Small intestine (tissue), 7 donors: ENCODE measurements around the gene KRT86. TPM values are rescaled to one million over a fixed set of nuclear protein-coding genes. Genes with fewer than 3 reads are reported as not detected.
"Not testable (repeated sequence)": the region's sequence is repeated elsewhere in the genome, so short reads cannot be mapped to it uniquely, and the experiment has no call there.

Source experiments
- DNase-seq, 2 donors: peaks; one replicate each; pipeline versions ENCODE4 v3.0.0 to v3.0.0-alpha.2; 2013
- FAIRE-seq: peaks from 2 replicates; lab custom pipeline; 2012; peaks lifted over from hg19 to GRCh38; lab: Jason Lieb, UNC
- H3K27ac ChIP-seq, 3 donors: one replicate each; pipeline ENCODE4 v1.5.1; 2013; ENCODE audit warnings: low read length in 2 of 3, mild to moderate bottlenecking in 2 of 3, control low read depth in 1 of 3, inconsistent platforms in 1 of 3, low read depth in 1 of 3, moderate library complexity in 1 of 3
- H3K27me3 ChIP-seq, 3 donors: one replicate each; pipeline ENCODE4 v1.6.1; 2013; ENCODE audit warnings: low read length in 3 of 3, inconsistent platforms in 1 of 3; ENCODE audit not compliant: control insufficient read depth in 3 of 3, insufficient read depth in 3 of 3
- H3K36me3 ChIP-seq, 3 donors: one replicate each; pipeline ENCODE4 v1.6.1; 2013; ENCODE audit warnings: low read length in 3 of 3, inconsistent platforms in 1 of 3, low read depth in 1 of 3, mild to moderate bottlenecking in 1 of 3, moderate library complexity in 1 of 3; ENCODE audit not compliant: control insufficient read depth in 3 of 3, insufficient read depth in 2 of 3
- H3K4me1 ChIP-seq, 3 donors: one replicate each; pipeline ENCODE4 v1.6.1; 2013; ENCODE audit warnings: low read length in 2 of 3, inconsistent platforms in 1 of 3, low read depth in 1 of 3, mild to moderate bottlenecking in 1 of 3, moderate library complexity in 1 of 3; ENCODE audit not compliant: control insufficient read depth in 3 of 3, insufficient read depth in 2 of 3
- H3K4me3 ChIP-seq, 3 donors: one replicate each; pipeline ENCODE4 v1.5.1; 2013; ENCODE audit warnings: low read length in 3 of 3, control low read depth in 1 of 3, inconsistent platforms in 1 of 3, low read depth in 1 of 3, mild to moderate bottlenecking in 1 of 3, moderate library complexity in 1 of 3
- H3K9me3 ChIP-seq, 2 donors: one replicate each; pipeline ENCODE4 v1.6.1; 2013; ENCODE audit warnings: low read depth in 1 of 2, low read length in 1 of 2; ENCODE audit not compliant: control insufficient read depth in 2 of 2, insufficient read depth in 1 of 2
- WGBS, 3 donors: extraction: QIAGEN DNeasy Blood & Tissue Kit; methylation state at CpG; one replicate each; pipeline ENCODE4 v1.1.7; 2013; 5-methylcytosine and 5-hydroxymethylcytosine counted together
- polyA plus RNA-seq, 4 donors: library from polyadenylated mRNA; stranded (reverse) in 3 of 4; unstranded in 1 of 4; fragments of 200-250 nt in 3 of 4; fragments of 120-200 nt in 1 of 4; gene quantifications; one replicate each; pipeline versions ENCODE4 v1.2.1 to v1.2.3, GENCODE V29; 2013
- donor health status: healthy with polysubstance abuse.
- donor health status: control.
- donor health status: control.
- donor health status: Bipolar disorder and iron deficiency.
- donor health status: healthy.

KRT86 gene
- polyA plus RNA-seq, 4 donors, result 0.01 to 0.84 (median 0.54) TPM; not detected in 1

GRCh38 chr12:52235001-52235764 lies 39.3 kb upstream of the KRT86 start:
- Histone ChIP-seq H3K9me3 (no peaks in the 10 kb centered on the region), H3K36me3 (no peaks in the 10 kb centered on the region), H3K27me3 (peaks cover 0 to 22% (median 5%) of the 10 kb centered on the region in 3 donors), H3K4me3 (no peak overlapping the region), H3K4me1 (peaks cover 0 to 30% (median 0%) of the 10 kb centered on the region in 3 donors), H3K27ac (peak overlapping the region in 2 of 3 donors; percentile 54 to 58)
- 89 to 92% (median 91%) methylated on average over 15 of the region's 15 CpGs for WGBS, 3 donors
- DNase-seq, result no peak
- FAIRE-seq, result no peak

GRCh38 chr12:52235822-52236361 lies 38.6 kb upstream of the KRT86 start:
- WGBS, 3 donors, result 15 to 51% (median 38%) methylated on average over 4 of the region's 4 CpGs
- DNase-seq (peak; percentile 81 to 84), FAIRE-seq (no peak)

GRCh38 chr12:52236386-52237050 lies 37.9 kb upstream of the KRT86 start:
- no peaks in the 10 kb centered on the region for H3K36me3 ChIP-seq
- H3K27ac ChIP-seq, result peak overlapping the region in 2 of 3 donors; percentile 21 to 39
- peaks cover 0 to 30% (median 0%) of the 10 kb centered on the region in 3 donors for H3K4me1 ChIP-seq
- H3K27me3 ChIP-seq, result peaks cover 0 to 22% (median 5%) of the 10 kb centered on the region in 3 donors
- no peak overlapping the region for H3K4me3 ChIP-seq
- 43 to 68% (median 60%) methylated on average over 3 of the region's 3 CpGs for WGBS, 3 donors
- FAIRE-seq, result no peak
- DNase-seq, result no peak
- no peaks in the 10 kb centered on the region for H3K9me3 ChIP-seq

More at GRCh38 chr12:52235822-52236361, 38.6 kb upstream of the KRT86 start:
- H3K27me3 ChIP-seq, result peaks cover 0 to 22% (median 5%) of the 10 kb centered on the region in 3 donors
- no peak overlapping the region for H3K4me3 ChIP-seq
- no peaks in the 10 kb centered on the region for H3K9me3 ChIP-seq
- peaks cover 0 to 30% (median 0%) of the 10 kb centered on the region in 3 donors for H3K4me1 ChIP-seq
- H3K27ac ChIP-seq, result peak overlapping the region in 2 of 3 donors; percentile 54 to 58
- no peaks in the 10 kb centered on the region for H3K36me3 ChIP-seq

GRCh38 chr12:52238207-52238840 lies 36.1 kb upstream of the KRT86 start:
- DNase-seq (no peak), FAIRE-seq (no peak)
- no peaks in the 10 kb centered on the region for H3K9me3 ChIP-seq
- peaks cover 0 to 6% (median 5%) of the 10 kb centered on the region in 3 donors for H3K27me3 ChIP-seq
- no peak overlapping the region for H3K27ac ChIP-seq
- peaks cover 0 to 25% (median 0%) of the 10 kb centered on the region in 3 donors for H3K4me1 ChIP-seq
- H3K4me3 ChIP-seq, result no peak overlapping the region
- 85 to 90% (median 86%) methylated on average over 4 of the region's 4 CpGs for WGBS, 3 donors
- no peaks in the 10 kb centered on the region for H3K36me3 ChIP-seq

GRCh38 chr12:52238916-52239646 lies 35.4 kb upstream of the KRT86 start:
- FAIRE-seq (no peak), DNase-seq (no peak)
- Histone ChIP-seq H3K27ac (no peak overlapping the region), H3K27me3 (no peaks in the 10 kb centered on the region), H3K36me3 (no peaks in the 10 kb centered on the region), H3K9me3 (no peaks in the 10 kb centered on the region), H3K4me1 (peaks cover 0 to 27% (median 3%) of the 10 kb centered on the region in 3 donors), H3K4me3 (no peak overlapping the region)
- WGBS, 3 donors, result 83 to 87% (median 87%) methylated on average over 7 of the region's 7 CpGs

- H3K4me1 ChIP-seq, result peaks cover 0 to 31% (median 9%) of the 10 kb centered on the region in 3 donors
- H3K4me3 ChIP-seq, result no peak overlapping the region
- DNase-seq, result no peak
- no peak overlapping the region for H3K27ac ChIP-seq
- no peaks in the 10 kb centered on the region for H3K9me3 ChIP-seq
- H3K27me3 ChIP-seq, result no peaks in the 10 kb centered on the region
- no peaks in the 10 kb centered on the region for H3K36me3 ChIP-seq
- WGBS, 3 donors, result 32 to 57% (median 43%) methylated on average over 2 of the region's 2 CpGs
- FAIRE-seq, result no peak
Measured at GRCh38 chr12:52239767-52240166, 34.7 kb upstream of the KRT86 start.

- H3K4me1 ChIP-seq, result peaks cover 0 to 28% (median 9%) of the 10 kb centered on the region in 3 donors
- H3K4me3 ChIP-seq, H3K27ac ChIP-seq, DNase-seq, H3K9me3 ChIP-seq, FAIRE-seq, H3K27me3 ChIP-seq, H3K36me3 ChIP-seq: not testable (repeated sequence)
- 85 to 94% (median 89%) methylated on average over 6 of the region's 6 CpGs for WGBS, 3 donors
Measured at GRCh38 chr12:52240247-52240646, 34.2 kb upstream of the KRT86 start.
